Measurements from ENCODE around the gene TMC7. TPM values are rescaled to one million over a fixed set of nuclear protein-coding genes. Genes with fewer than 3 reads are reported as not detected.

Gene TMC7
- total and polyA plus RNA-seq, 9 of the 15 experiments (the other 6 are each of a cell fraction or from before 2014, with no cell fraction given) = 0.08 to 2.0 (median 1.5) TPM

GRCh38 chr16:19084139-19084538, 100.4 kb downstream of the TMC7 start (continued):
- no peak for TF ChIP-seq EGR1 (conservative IDR thresholded peaks at IDR 0.05)
- no peak for TF ChIP-seq TRIM24 (IDR thresholded peaks at IDR 0.05)
- TF ChIP-seq NFE2 (IDR thresholded peaks at IDR 0.05; ENCODE audit: low read depth) = no peak
- TF ChIP-seq ZNF134 (CRISPR knock-in tag; conservative IDR thresholded peaks at IDR 0.05) = no peak
- TF ChIP-seq NRF1 (conservative IDR thresholded peaks at IDR 0.05 in 1 of 2, IDR thresholded peaks at IDR 0.05 in 1 of 2) = no peak

GRCh38 chr16:19084879-19085278, 101.1 kb downstream of the TMC7 start:
- whole genome bisulfite sequencing (ENCODE audit: insufficient coverage, low coverage, missing lambda C conversion rate) = 56% methylated on average over 5 of the region's 5 CpGs
- ChIA-PET CTCF (ENCODE audit: low intra/inter-chr PET ratio) (interaction anchor here (2.7 kb wide), 1 partner anchor 291 kb away, joined by 29 read pairs; no protein-coding TSS in a partner anchor), POLR2A (interaction anchor here (0.8 to 1.8 kb wide), 2 partner anchors 12 to 97 kb away, joined by 3 to 4 read pairs; no protein-coding TSS in a partner anchor)
- Histone ChIP-seq H3K4me1 (replicated peaks in 1 of 2; ENCODE audit: control insufficient read depth in 2 of 2, insufficient read depth in 2 of 2, low read length in 2 of 2) (peaks cover 10 to 13% of the 10 kb centered on the region in 2 experiments; a peak in 4 of 5 replicates), H3K9me1 (ENCODE audit: control insufficient read depth, insufficient read depth, low read length) (no peaks in the 10 kb centered on the region), H3K9ac (ENCODE audit: insufficient read depth in 1 of 2, low read depth in 2 of 2, low read length in 2 of 2) (no peak overlapping the region), H3K4me2 (ENCODE audit: insufficient read depth, low read length) (no peak overlapping the region), H2AFZ (ENCODE audit: low read depth, low read length) (no peak overlapping the region), H3K36me3 (ENCODE audit: control insufficient read depth, insufficient read depth, low read length) (no peaks in the 10 kb centered on the region), H3K9me3 (replicated peaks; ENCODE audit: control insufficient read depth, insufficient read depth, low read depth, low read length) (no peaks in the 10 kb centered on the region), H3K4me3 (no peak overlapping the region), H4K20me1 (replicated peaks; ENCODE audit: control insufficient read depth, insufficient read depth, low read length) (no peaks in the 10 kb centered on the region), H3K27ac (ENCODE audit: extremely low read depth, low read depth, low read length) (no peak overlapping the region), H3K79me2 (ENCODE audit: control insufficient read depth, insufficient read depth, low read length) (no peaks in the 10 kb centered on the region), H3K27me3 (ENCODE audit: control insufficient read depth in 2 of 2, insufficient read depth in 2 of 2, low read length in 2 of 2) (no peaks in the 10 kb centered on the region)
- no TSS peak for BruUV-seq (replicated peaks)
- TF ChIP-seq RBM25 (IDR thresholded peaks at IDR 0.05; ENCODE audit: low read depth, low read length, severe bottlenecking) = peak; percentile 15
- no peak for TF ChIP-seq HNRNPK (IDR thresholded peaks at IDR 0.05; ENCODE audit: low read depth, low read length, poor library complexity, severe bottlenecking)
- intact Hi-C loops (cut with micrococcal nuclease) = loop anchor here (5.0 kb wide), 1 partner anchor 103 kb away; the partner anchor contains the start of gene TMC7
- in situ Hi-C loops (cut with MboI) = loop anchor here (5.0 to 10.0 kb wide), 2 partner anchors 292 to 430 kb away; no protein-coding TSS in a partner anchor
- ATAC-seq (no peak), FAIRE-seq (no peak), DNase-seq (ENCODE audit: extremely low read depth in 1 of 4, low spot score in 3 of 4) (no peak)

All from K562 (cell line).